Activated CD4-positive, alpha-beta T cell treated with anti-CD3 and anti-CD28 coated beads, Interleukin-2, amount 50 U/mL, for 16 hours (primary cell): Measurements from ENCODE around the gene NFATC1.

Experiments used
- DNase-seq: peaks from one replicate; pipeline ENCODE4 v3.0.0-alpha.2; 2020

Gene NFATC1

DNA sequence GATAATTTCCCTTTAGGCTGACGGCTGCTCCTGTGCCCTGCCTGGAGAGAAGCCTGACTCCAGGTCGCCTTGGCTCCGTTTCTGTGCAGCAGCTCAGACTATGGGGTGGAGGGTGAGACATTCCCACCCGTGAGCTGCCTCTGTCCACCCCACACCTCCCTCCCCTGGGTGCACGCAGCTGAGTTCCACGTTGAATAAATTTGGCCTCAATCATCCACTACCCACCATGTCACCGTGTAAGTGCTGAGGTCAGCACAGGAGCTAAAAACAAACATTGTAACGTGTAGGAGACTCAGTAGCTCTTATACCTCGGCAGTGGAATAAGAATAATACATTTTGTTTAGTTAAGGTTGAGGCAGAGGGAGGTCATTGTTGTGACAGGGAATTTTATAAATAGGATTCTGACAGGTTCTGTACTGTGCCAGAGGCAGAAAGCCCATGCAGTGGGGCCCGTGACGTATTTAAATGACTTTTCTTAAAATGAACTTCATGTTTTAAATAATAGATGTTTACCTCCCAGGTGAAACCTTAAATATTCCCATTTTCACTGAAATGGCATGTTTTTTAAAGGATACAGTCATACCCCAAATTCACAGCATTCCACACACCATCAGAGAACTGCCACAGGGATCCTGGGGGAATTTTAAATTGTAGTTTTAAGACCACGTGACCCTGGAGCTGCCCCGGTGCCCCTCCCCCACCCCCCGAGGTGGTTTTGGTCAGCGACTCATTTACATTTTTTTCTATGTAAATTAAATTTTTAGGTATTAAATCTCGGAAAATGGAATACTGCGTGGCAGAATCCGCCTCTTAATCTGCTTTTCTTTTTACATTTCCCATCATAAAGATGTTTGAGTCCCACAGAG lies 50.2 kb downstream of the NFATC1 start:
- no peak for DNase-seq

DNA sequence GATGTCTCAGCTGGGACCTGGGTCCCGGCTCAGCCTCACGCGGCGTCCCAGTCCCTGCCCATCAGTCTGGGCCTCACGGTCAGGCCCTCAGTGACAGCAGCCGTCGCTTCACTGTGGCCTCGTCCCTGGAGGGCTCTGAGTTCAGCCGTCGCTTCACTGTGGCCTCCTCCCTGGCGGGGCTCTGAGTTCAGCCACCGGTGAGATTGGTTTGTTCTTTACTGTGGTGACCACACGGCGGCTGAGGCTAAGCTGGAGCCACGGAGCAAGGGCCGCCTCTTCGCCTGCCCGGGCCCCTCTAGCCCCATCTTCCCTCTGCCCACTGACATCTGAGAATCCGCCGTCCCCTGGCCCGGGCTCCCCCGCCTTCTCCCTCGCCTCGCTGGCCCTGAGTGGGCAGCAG lies 51.2 kb downstream of the NFATC1 start:
- DNase-seq = no peak

DNA sequence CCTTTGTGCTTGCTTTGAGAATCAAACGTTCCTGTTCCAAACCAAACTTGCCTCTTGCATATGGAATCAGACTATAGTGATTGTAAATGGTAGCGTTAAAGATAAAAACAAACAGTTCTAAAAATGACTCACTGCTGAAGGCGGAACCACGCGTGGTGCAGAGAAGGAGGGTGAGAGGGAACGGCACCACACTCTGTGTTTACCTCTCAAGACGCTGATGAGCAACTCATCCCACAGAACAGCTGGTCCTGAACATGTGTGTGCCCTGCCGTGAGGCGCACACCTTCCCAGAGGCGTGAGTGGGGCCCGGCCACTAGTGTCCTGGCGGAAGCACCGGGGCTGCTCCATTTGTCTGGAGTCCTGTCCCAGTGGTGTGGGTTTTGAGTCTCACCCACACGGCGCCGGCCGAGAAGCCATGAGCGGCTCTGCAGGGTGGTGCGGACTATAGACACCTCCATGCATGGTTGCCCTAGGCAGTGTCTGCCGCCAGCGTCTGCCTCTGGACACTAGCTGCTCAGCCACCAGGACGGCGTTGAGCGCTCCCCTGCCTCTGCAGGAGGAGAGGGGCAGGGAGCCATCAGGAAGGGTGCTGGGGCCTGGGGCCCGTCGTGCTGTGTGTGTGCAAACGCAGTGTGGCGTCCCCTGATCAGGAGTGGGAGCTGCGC lies 52.1 kb downstream of the NFATC1 start:
- no peak for DNase-seq

DNA sequence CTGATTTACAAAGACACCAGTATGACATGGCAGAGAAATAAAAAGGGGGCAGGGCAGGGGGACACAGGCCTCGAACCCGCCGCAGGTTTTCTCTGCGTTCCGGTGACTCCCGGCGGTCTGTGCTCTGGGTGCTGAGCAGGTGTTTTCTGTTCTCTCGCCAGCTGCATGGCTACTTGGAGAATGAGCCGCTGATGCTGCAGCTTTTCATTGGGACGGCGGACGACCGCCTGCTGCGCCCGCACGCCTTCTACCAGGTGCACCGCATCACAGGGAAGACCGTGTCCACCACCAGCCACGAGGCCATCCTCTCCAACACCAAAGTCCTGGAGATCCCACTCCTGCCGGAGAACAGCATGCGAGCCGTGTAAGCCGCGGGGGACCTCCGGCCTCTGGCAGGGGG lies 52.9 kb downstream of the NFATC1 start:
- DNase-seq = no peak

DNA sequence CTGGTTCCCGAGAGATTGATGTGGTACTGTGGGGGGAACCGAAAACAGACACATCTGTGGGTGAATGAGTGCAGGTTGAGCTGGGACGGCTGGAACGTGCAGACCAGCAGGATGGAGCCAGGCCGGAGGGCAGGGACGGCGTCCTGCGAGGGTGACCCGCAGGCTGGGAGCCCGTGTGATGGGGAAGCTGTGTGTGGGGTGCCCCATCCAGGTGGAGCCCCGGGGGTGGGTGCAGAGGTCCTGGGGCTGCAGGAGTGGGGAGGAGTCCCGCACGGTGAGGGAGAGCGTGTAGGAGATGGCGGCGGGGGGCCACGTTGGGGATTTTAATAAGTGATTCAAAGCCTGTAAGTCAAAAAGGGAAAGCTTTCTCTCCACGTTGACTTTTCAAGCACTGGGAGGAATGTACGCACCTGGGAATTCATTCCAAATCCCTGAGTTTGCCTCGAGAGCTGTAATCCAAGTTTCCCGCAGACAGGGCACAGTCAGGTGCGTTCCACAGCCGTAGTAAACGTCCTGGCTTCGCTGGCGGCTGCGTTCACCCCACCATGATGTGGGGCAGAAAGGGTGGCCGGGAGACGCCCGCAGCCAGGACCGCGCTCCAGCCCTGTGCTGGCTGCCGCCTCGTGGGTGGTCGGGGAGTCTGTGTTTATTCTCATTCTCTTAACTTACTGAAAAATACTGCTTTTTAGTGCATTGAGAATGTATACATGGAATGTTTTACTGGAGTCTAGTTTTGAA lies 54.0 kb downstream of the NFATC1 start:
- DNase-seq = no peak

DNA sequence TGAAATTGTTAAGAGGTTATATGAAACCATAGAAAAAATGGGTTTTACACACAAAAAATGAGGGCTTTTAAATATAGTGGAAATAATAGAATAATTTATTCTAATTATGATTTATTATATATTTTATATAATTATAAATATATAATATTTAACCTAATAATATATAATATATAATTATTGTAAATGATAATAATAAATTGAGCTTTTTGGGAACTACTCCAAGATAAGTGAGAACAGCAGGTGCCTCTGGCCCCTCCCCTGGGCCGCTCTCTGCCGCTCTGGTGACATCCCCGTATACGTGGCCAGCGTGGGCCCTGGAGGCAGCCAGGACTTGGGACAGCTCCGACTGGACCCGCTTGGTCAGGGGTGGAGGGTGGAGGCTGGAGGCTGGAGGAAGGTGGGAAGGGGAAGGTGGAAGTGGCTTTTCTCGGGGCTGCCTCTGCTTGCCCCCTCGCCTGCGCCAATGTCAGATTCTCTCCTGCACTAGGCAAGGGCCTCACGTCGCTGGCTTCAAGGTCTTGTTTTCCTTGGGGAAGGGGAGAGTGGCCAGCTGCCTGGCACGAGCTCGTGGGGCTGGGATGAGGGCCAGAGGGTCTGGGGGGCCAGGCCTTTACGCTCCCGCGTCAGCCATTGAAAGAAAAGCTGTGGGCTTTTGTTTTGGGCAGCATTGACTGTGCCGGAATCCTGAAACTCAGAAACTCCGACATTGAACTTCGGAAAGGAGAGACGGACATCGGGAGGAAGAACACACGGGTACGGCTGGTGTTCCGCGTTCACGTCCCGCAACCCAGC lies 54.8 kb downstream of the NFATC1 start:
- DNase-seq = no peak

DNA sequence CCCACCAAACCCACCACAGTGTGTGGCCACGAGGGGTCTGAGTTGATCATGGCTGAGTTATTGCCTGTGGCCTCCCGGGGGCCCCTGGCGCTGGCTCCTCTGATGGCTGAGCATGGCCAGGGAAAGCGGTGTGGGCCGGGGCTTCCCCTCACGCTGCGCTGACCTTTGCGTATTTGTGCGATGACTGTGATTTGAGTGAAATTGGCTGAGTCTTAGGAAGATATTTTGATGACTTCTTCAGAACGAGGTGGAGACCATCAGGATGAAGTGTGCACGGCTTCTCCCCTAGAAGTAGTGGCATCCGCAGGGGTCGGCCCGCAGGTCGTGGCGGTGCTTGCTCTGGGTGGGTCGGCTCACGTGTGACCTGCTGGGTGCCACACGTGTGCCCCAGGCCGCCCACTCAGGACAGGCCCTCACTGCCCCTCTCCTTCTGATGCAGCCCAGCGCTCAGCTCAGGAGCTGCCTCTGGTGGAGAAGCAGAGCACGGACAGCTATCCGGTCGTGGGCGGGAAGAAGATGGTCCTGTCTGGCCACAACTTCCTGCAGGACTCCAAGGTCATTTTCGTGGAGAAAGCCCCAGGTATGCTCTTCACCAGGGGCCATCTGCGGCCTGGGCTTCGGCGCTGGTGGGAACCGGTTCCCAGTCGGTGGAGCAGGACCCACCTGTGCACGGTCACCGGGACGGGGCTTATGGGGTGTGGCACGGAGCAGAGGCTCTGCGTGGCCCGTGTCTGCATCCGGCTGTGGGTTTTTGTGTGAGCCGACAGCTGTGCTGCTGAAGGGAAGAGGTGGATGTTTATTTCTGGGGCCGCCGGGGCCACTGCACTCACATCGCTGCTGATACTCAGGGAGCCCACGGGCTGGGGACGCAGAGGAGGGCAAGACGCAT lies 55.8 kb downstream of the NFATC1 start:
- DNase-seq = no peak

DNA sequence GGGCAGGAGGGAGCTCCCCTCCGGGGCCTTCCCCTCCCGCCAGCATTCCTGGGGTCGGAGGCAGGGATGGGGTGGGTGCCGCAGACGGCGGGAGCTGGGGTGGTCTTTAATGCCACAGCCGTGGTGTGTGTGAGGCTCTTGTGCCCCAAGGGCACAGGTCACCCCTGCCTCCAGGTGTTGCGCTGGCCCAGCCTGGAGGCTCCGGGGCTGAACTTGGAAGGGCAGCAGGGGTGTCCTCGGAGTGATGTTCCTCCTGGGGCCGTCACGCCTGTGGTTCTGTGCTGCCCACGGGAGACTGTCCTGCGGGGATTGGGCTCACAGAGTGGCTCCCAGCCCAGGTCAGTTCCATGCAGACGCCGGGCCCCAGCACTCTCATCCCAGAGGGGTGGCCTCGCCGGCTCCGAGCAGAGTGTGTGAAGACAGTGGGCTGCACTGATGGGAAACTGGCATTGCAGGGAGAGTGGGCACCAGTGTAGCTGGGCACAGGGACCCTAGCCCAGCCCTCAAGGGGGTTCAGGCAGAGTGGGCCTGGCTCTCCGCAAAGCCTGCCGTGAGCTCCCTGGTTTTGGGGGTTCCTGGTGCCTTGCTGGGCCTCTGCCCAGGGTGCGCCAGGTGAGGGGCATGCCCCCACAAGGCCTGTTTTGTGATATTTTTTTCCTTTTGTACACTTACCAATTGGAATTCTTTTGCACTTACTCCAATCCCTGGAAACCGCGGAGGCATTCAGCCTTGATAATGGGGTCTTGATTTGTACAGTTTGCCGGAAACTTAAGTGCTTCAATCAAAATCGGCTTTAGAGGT lies 56.7 kb downstream of the NFATC1 start:
- DNase-seq = no peak

DNA sequence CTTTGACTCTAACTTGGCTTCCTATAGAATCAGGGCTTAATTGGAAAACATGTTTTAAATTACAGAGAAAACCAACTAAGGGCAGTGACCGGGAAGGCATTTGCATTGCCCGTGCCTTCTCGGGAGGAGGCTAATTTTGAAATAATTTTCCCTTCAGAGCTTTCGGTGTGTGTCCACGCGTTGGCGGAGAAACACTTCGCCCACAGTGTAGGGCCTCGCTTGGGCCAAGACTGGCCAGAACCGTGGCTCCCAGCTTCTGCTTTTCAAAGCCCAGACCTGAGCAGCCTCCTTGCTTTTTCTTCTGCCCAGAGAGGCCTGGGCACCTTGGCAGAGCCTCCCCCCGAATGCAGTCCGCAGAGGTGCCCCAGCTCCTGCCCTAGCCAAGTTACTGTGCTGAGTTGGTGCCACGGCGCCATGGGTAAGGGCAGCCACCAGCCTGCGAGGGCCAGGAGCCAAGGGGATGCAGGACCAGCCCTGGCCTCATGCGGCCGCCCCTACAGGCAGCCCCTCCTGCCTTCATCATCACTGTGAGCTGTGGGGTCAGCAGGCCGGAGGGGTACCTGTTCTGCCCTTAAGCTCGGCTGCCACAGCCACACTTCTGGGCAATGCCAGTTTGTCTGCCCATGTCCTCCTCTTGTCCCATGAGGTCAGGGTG lies 57.4 kb downstream of the NFATC1 start:
- DNase-seq = no peak

DNA sequence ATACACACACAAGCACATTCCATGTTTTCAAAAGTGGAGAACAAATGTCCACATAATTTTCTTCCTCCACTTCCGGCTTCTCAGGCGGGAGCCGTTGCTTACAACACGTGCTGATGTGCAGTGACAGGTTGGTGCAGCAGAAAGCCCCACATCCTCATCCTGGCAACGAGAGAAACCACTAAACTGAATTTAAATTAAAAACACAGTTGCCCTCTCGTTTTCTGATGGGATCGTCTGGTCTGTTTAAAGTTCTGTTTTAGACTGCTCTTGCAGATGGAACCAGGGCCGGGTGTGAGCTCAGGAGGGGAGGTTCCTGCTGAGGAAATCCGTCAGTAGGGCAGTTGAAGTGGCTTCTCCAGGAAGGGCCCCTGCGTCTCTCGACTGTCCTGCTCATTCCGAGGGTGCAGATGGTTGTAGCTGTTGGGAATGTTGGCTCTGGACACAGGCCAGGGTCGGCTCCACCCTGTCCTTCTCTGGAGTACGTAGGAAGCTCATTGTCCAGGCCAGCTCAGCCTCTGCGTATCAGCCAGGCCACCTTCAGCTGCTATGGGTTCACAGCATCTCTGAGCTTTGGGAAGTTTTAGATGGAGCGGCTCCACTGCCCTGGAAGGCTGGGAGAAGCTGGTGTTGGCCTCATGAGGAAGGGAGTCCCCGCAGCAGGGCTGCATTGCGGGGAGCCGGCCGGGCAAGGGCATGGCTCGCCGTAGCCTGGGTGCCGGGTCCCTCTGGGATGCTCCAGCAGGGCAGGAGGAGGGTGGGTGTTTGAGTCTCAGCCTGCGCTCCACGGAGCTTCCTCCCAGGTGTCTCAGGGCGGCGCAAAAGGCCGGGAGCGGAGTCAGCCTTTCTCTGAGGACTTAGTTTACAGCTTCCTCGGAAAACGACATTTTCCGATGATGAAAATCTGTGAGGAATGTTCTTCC lies 58.3 kb downstream of the NFATC1 start:
- no peak for DNase-seq

DNA sequence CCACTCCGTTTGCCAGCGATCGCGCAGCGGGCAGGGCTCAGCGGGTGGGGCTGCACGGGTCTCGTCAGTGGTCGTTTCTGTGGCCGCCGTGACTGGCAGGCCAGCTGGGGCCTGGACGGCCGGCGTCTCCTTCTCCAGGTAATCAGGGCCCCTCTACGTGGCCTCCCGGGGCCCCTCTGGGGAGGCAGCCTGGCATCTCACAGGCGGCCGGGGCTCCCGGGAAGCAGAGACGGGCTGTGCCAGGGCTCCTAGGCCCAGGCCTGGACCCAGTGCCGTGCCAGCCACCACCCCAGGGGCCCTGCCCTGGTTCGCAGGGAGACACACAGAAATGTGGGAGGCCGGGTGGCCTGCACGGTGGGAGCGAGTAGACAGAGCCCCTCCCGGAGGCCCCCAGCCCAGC lies 59.5 kb downstream of the NFATC1 start:
- no peak for DNase-seq

DNA sequence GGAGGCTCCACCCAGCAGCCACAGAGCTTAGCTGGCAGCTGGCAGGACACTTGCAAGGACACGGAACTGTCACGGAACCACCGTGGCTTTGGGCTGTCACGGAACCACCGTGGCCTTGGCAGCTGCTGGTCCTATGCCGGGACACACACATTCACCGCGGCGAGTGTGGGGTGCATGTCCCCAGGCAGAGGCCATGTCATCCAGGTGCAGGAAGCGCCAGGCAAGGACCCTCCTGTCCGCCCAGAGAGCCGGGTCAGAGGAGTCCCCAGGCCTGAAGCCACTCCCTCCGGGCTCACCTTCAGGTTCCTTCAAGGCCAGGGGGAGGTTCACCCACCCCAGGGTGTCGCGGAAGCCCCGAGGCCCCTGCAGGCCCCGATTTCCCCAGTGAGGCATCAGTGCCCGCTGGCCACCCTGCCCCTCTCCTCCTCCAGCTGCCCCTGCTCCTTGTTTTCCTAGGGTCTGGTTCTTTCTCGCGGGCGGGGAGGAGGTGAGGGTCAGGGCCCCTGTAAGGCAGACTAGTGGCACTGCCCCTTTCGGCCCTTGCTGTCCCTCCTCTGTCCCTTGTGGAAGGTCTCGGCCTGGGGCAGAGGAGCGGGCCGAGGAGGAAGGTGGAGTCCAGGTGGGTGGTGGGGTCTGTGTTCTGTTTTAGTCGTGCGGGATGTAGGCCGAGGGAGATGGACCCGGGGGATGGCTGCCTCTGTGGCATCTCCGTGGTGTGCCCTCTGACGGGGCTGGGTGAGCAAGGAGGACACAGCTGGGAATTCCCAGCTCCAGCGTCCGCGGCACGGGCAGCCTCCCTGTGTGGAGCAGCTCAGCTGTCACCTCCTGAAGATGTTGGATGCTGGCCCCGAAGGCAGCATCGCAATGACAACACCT lies 60.6 kb downstream of the NFATC1 start:
- DNase-seq = no peak

DNA sequence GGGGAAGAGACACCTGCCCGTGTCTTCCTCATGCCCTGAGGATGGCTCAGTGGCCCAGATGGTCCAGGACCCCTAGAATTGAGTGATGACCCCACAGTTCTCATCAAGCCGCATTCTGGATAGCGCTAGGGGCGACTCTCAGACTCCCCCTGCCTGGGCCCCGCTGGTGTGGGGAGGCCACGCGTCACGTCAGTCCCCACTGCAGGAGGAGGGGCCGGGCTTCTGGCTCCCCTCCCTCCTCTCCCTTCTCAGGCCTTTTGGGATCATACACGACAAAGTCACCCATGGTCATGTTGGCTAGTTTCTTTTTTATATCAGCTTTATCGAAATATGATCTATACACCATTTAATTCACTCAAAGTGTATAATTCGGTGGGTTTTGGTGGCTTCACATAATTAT lies 61.5 kb downstream of the NFATC1 start:
- DNase-seq = no peak

DNA sequence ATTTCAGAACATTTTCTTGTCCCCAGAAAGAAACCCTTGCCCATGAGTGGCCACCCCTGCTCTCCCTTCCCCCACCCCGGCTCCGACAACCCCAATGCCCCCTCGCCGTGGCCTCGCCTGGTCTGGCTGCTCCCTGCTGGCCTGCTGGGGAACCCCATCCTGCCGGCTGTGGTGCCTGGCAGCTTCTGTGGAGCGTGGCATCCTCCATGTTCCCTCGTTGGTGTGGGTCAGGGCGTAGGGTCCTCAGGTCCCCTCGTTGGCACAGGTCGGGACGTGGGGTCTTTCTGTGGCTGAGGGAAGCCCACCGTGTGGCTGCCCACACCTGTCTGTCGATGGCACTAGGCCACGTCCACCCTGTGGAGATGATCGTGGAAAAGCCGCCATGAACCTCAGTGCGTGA lies 61.9 kb downstream of the NFATC1 start:
- DNase-seq = no peak

DNA sequence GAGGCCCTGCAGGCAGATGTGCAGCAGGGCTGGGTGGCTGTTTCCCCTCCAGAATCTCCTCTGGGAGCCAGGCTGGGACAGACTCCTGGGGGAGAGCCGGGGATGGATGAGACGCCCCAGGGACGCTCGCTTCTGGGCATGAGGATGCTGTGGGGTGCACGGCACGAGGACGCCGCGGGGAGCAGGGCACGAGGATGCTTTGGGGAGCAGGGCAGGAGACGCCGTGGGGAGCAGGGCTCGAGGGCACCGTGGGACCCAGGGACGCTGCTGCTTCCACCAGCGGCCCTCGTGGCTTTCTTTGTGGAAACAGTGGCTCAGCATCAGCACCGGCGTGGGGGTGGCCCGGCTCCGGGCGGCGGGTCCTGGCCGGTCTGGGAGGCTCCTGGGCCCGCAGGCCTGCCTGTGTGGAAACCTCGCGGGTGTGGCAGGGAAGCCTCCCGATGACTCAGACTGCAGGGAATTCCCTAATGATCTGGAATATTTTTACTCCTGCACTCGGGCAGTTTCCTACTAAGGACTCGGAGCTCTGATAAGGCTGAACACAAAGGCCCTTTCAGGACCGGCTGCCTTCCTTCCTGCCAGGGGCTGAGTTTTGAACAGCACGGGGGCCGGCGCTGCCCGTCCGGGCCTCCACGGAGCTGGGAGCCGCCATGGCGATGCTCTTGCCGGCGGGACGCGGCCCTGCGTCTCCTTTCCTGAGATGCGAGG lies 62.6 kb downstream of the NFATC1 start:
- DNase-seq = no peak

DNA sequence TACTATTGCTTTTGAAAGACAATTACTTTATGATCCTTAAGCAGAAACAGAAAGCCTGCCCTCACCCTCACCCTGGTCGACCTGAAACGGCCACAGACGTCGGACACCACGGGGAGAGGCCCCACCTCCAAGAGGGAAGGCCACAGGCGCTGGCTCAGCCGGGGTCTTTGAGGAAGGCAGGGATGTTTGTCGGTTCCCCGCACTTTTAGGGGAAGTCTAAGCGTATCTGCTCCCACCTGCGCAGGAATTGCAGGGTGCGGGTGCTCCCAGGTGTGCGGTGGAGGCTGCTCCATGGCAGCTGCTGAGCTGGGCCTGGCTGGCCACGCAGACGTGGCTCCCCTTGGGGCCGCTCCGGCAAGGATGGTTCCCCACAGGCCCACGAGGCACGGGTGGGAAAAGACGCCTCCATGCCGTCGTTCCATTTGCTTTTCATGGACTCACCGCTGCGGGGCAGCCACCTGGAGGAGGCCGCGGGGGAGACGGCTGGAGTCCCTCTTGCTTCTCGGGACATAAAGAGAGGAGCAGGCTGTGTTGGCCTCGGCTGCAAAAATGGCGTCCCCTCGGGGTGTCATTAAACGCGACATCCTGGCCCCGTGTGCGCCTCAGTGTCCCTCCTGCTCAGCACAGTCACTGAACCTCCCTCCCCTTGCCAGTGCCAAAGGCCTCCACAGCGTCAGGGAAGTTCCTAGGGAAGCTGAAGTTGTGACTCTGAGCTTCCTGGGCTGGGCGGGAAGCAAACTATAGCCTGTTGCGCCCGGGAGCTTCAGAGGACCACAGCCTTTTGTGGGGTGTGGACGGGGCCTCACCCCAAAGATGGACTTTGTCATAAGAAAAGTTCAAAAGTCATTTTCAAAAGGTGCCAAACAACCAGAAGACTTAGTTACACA lies 63.4 kb downstream of the NFATC1 start:
- DNase-seq = no peak
